OCI-LY1 (cell line): ENCODE results near the gene PLEKHG2.

Source experiments
- CTCF ChIP-seq: fragments of 200-600 bp; sonication (generic), shearing (Covaris generic); IDR thresholded peaks from 2 replicates; pipeline ENCODE4 v1.5.1; 2017; ENCODE audit warnings: mild to moderate bottlenecking, antibody characterized with exemption, low read length, moderate library complexity, mixed read lengths
- EZH2 ChIP-seq: fragments of 200-600 bp; sonication (generic), shearing (Covaris generic); IDR thresholded peaks from 2 replicates; pipeline ENCODE4 v1.8.0; 2017; ENCODE audit warnings: borderline replicate concordance, mixed run types, mild to moderate bottlenecking, antibody characterized with exemption, low read length, moderate library complexity, mixed read lengths

- no peak for TF ChIP-seq CTCF
- TF ChIP-seq EZH2: no peak
These were observed 53.7 kb downstream of the PLEKHG2 start for GRCh38 chr19:39465956-39466747.
